IPS-NIHi7 (cell line): ENCODE measurements around the gene ROS1.
A peak's percentile ranks its signal among the peaks of the same experiment; 100 is the strongest.

ENCODE experiments used
- DNase-seq: peaks from one replicate; pipeline ENCODE4 v3.0.0; 2012; ENCODE audit warnings: mixed read lengths; ENCODE audit errors: extremely low spot score

Gene ROS1

DNA sequence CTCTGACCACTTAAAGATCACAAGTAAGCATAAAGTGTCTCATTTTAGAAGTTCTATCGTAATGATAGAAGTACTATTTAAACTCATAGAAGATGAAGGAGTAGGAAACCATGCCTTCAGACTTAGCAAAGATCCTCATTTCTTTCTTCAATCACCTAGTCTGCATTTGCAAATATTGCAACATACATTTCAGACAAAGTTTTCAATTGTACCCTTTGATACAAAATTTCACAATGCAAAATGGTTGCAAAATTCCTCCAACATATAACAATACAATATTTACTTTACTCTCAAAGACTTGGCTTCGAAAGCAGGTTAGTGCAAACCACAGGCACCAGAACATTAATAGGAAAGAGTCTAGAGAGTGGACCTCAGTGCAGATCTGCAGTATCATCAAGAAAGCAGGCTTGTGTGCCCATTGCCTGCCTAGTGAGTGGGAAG lies 16.1 kb upstream of the ROS1 start:
- DNase-seq = no peak

GRCh38 chr6:117440706-117441525 lies 15.2 kb upstream of the ROS1 start:
- no peak for DNase-seq

- DNase-seq = no peak
These were observed 6.5 kb upstream of the ROS1 start for GRCh38 chr6:117432273-117432672.

GRCh38 chr6:117423754-117424153 lies 2.0 kb downstream of the ROS1 start:
- no peak for DNase-seq

DNA sequence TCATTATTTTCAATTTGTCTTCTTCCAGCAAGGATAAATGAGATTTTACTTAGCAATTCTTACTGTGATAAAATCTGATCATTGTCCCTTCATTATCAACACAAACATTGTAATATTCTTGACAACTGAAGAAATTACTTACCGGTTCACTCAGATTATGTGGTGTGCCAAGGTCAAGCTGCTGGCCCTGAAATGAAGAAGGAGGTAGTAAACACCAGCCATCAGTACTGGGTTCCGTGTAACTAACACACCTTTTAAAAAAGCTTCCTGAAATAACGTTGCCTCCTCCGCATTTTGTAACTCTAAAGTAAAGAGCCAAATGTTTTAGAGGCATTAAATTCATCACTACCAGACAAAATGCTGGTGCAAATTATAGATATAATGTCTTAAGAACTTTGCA lies 7.4 kb downstream of the ROS1 start:
- no peak for DNase-seq

DNA sequence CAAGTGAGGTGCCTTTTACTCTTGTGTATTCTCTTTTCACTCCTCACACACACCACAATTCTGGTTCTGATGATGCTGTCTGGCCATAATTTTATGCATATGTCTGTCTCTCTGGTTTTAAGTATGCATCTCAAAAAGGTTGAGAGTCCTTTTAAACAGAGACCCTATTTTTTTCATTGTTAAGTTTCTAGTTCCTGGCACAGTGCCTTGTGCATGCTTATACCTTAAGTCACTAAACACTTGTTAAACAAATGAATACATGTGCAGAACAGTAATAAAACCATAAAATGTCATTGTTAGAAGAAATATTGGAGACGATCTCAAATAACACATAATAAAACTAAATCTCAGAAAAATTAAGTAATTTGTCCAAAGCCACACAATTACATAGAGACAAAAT lies 7.9 kb downstream of the ROS1 start:
- DNase-seq = no peak

DNA sequence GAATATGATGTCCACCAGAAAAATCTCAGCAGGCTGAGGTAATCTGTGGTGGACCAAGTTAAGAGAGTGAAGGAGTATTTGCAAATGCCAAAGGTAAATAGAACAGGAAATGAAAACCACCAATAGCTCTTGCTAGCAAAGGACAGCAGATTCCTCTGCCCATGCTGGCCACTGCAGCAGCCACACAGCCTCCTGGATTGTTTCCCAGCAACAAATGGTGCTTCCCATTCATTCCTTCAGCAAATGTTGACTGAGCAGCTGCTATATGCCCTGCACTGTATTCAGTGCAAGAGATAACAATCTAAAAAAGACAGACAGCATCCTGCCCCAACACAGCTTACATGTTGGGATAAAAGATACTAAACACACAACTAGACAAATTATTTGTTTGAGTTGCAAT lies 11.0 kb downstream of the ROS1 start:
- DNase-seq = no peak

- DNase-seq = no peak
These were observed 14.3 kb downstream of the ROS1 start for GRCh38 chr6:117411474-117411873.

DNA sequence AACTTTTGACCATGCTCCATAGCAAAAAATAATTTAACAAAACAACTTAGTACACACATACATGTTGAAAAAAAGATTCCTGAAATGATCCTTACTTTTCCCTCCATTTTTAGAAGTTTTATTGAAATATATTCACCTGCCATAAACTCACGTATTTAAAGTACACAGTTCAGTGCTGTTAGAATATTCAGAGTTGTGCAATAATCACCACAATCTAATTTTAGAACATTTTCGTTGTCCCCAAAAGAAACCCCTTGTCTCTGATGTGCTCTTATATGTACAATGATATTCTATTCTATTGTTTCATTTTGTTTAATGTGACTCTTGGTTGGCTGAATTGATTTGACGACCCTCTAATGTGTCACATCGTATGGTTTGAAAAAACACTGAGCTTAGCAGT lies 15.9 kb downstream of the ROS1 start:
- no peak for DNase-seq

DNA sequence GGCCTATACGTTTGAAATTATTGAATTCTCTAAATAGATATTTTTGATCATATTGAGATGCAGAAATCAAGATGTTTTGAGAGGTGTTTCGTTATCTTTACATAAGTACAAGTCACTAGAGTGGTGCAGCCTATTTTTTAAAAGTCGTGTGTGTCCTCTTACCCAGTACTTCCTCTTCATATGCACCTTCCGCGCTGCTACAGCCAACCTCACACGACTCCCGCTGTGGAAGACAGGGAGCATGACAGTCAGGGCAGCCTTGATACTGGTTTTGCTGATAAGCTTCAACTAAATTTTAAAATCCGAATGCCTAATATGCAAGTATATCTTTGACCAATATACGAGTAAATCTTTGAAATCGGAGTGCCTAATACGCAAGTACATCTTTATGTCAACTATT lies 16.3 kb downstream of the ROS1 start:
- no peak for DNase-seq

GRCh38 chr6:117404548-117404947 lies 21.2 kb downstream of the ROS1 start:
- no peak for DNase-seq

- DNase-seq = no peak
These were observed 23.9 kb downstream of the ROS1 start for GRCh38 chr6:117401799-117402198.

GRCh38 chr6:117399924-117400323 lies 25.8 kb downstream of the ROS1 start:
- DNase-seq = peak; percentile 34

DNA sequence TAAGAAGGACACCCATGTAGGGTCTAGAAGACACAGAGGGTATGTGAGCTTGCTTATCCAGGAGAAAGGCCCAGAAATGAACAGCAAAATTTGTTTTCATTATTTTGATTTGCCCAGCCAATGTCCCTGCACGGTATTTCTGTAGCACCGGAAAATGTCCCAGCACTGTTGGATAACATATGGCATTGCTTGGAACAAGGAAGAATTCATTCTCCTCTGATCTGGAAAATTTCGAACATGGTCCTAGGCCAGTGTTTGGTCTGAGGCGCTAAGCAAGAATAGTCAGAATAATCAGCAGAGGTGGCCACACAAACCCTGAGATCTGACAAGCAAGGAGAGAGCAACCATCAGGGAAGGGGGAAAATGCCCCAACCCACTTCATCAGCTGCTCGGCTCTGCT lies 26.6 kb downstream of the ROS1 start:
- DNase-seq = no peak

DNA sequence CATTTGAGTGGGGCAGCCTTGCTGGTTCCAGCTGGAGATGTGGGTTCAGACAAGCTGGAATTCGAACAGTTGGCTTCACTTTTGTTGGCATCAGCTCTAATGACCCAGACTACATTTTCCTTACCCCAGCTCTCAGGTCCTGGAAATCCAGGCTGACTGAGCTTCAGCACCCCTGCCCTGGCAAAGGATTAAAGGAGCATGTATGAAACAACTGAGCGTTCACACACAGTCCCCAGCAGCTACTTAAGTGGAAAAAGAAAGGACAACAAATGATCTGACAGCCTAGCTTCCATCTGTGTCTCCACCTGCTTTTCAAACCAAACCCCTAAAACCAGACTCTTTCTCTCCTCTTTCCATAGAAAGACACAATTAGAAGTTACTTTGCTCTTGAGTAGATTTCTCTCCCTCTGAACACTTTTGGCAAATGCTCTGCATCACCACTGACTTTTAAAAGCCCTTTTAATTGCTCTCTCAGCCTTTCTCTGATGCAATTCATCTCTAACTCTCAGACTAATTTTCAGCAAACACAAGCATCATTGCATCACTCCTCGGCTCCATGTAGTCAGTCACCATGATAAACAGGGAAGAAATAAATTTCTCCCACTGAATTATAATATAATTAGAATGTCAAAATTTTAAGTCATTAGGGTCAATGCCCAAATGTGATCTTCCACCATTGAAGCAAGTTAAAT lies 28.1 kb downstream of the ROS1 start:
- no peak for DNase-seq

- DNase-seq = no peak
These were observed 29.5 kb downstream of the ROS1 start for GRCh38 chr6:117396228-117396627.

DNA sequence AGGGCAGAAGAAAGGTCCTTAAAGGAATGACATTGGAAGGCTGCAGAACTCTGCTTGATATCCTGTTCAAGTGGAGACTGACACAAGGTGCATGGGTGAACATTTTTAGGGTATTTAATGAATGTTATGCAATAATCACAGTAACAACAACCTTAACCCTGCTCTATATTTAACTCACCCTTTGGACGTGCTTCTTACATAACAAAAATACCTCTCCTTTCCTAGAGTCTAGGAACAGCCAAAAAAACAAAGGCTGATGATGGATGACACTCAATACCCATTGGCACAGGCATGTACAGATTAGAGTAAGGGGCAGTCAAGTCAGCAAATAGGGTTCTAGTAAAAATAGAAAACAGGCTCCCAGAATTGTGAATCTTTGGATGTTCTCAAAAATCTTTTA lies 30.6 kb downstream of the ROS1 start:
- no peak for DNase-seq

DNA sequence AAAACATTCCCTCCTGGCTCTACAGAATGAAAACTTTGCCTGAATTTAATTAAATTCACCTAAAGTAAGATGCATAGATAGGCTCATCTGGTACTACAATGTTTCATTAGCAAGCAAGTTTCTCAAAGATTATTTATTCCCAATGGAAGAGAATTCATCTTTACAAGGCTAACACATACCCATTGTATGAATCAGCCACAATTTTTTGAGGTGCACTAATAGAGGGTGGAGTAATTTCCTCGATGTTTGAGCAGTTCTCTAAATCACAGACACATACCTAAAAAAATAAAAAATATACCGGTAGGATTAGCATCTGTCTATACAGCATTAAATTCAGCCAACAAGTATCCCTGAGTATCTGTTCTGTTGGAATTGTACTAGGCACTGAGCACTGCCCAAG lies 32.7 kb downstream of the ROS1 start:
- no peak for DNase-seq

DNA sequence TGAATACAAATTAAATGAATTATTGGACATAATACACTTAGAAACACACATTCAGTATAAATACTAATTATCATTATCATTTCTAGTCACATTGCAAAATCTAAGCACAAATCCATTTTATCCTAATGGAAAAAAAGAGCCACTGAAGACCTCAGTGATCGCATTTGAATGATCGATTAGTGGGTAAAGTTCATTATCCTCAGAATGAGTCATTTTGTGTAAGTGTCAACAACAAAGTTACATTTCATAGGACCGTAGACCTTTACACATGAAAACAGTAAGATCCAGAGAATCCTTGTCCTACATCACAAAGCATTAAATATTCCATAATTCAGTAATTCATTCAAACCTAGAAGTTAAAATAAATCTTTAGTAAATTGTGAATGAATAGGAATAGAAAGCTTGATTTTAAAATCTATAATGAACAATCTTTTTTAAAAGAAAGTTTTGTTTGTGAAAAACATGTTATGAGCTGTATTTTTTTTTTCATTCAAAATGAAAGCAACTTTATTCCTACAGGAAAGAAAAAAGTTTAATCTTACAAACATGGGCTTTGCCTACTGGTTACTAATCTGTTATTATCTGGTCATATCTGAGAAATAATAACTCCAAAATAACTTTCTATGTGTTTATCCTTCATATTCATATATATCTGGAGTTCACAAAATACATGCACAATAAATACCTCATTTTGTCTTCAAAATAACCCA lies 33.7 kb downstream of the ROS1 start:
- no peak for DNase-seq

- no peak for DNase-seq
These were observed 36.3 kb downstream of the ROS1 start for GRCh38 chr6:117389227-117390057.

GRCh38 chr6:117387454-117387974 lies 38.2 kb downstream of the ROS1 start:
- no peak for DNase-seq

DNA sequence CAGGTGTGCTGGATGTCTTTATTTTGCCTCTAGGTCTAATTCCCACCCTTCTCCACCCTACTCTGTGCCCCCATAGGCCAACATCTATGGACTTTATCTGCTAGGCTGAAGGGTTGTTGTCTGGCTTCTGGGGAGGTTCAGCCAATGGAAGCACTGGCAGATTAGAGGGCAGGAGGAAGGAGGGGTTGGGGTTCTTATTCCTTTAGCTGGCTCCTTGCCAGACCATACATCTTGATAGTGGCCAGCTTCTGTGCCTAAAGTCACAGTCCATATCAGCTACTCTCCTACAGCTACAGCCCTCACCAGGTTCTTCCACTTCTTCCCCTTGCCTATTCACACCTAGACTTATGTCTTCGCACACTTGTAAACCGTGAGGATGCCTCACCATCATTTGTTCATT lies 41.1 kb downstream of the ROS1 start:
- no peak for DNase-seq
